Endothelial cell of umbilical vein (primary cell): Measurements from ENCODE around the gene SCYL3. TPM values are rescaled to one million over a fixed set of nuclear protein-coding genes. Genes with fewer than 3 reads are reported as not detected.

Source experiments
- BruUV-seq: library from RNA; stranded (reverse); fragments of 400-500 nt; replicated peaks from 2 replicates; lab custom pipeline; 2021; lab: Mats Ljungman, UMichigan
- CTCF ChIA-PET: fragments of 300-600, 350-600 bp; sonication (Branson Sonifier 250); formaldehyde crosslinking; loops from one replicate; lab custom pipeline; 2021; ENCODE audit warnings: antibody characterized with exemption, inconsistent platforms; lab: Charles Lee
- POLR2A ChIA-PET: fragments of 300-600, 350-600 bp; sonication (Branson Sonifier 250); formaldehyde crosslinking; loops from one replicate; lab custom pipeline; 2021; ENCODE audit warnings: antibody characterized with exemption, inconsistent platforms; lab: Charles Lee
- DNase-seq: peaks from one replicate; pipeline ENCODE4 v3.0.0-alpha.2; 2011; ENCODE audit warnings: low read depth, low spot score
- FAIRE-seq: peaks from 2 replicates; lab custom pipeline; 2011; peaks lifted over from hg19 to GRCh38; lab: Jason Lieb, UNC
- H2AFZ ChIP-seq: 2 replicates; pipeline ENCODE4 v1.6.0; 2012; ENCODE audit warnings: low read depth, low read length, control low read depth, inconsistent platforms
- H3K27ac ChIP-seq: 2 replicates; pipeline ENCODE4 v1.5.1; 2011; ENCODE audit warnings: low read depth, mild to moderate bottlenecking, control low read depth, low read length, moderate library complexity; ENCODE audit not compliant: insufficient read depth
- H3K27me3 ChIP-seq, 2 experiments: 2 replicates each; pipeline versions ENCODE4 v1.6.0 to v1.6.1; 2011; ENCODE audit warnings: low read length in 2 of 2, mixed read lengths in 1 of 2; ENCODE audit not compliant: control insufficient read depth in 2 of 2, insufficient read depth in 2 of 2
- H3K36me3 ChIP-seq, 2 experiments: 2 replicates in 1 of 2; 3 replicates in 1 of 2; pipeline ENCODE4 v1.5.1; 2011; ENCODE audit warnings: low read length in 2 of 2, mild to moderate bottlenecking in 1 of 2, moderate library complexity in 1 of 2; ENCODE audit not compliant: control insufficient read depth in 2 of 2, insufficient read depth in 2 of 2; ENCODE audit errors: extremely low read depth in 1 of 2
- H3K4me1 ChIP-seq: 3 replicates; pipeline ENCODE4 v1.5.1; 2011; ENCODE audit warnings: mild to moderate bottlenecking, low read length; ENCODE audit not compliant: control insufficient read depth, insufficient read depth; ENCODE audit errors: extremely low read depth
- H3K4me2 ChIP-seq: 2 replicates; pipeline ENCODE4 v1.6.1; 2011; ENCODE audit warnings: low read length, control low read depth, mixed read lengths; ENCODE audit not compliant: insufficient read depth
- H3K4me3 ChIP-seq, 3 experiments: fragments of 200-600 bp in 1 of 3; sonication (generic), shearing (Covaris generic) in 1 of 3; replicated peaks in 1 of 3; 2 replicates each; pipeline ENCODE4 v1.5.1; 2011 to 2016; ENCODE audit warnings: control low read depth in 3 of 3, low read length in 3 of 3, mild to moderate bottlenecking in 2 of 3, inconsistent platforms in 1 of 3, low read depth in 1 of 3, moderate library complexity in 1 of 3; ENCODE audit not compliant: insufficient read depth in 1 of 3
- H3K79me2 ChIP-seq: 2 replicates; pipeline ENCODE4 v1.6.0; 2012; ENCODE audit warnings: low read length, inconsistent platforms; ENCODE audit not compliant: control insufficient read depth, insufficient read depth
- H3K9ac ChIP-seq: replicated peaks from 2 replicates; pipeline ENCODE3; 2011; ENCODE audit warnings: low read length, control low read depth; ENCODE audit not compliant: insufficient read depth; ENCODE audit errors: extremely low read depth
- H3K9me1 ChIP-seq: replicated peaks from 3 replicates; pipeline ENCODE4 v1.6.0; 2011; ENCODE audit warnings: mild to moderate bottlenecking, low read length; ENCODE audit not compliant: control insufficient read depth, insufficient read depth; ENCODE audit errors: extremely low read depth
- H3K9me3 ChIP-seq: replicated peaks from 2 replicates; pipeline ENCODE4 v1.5.1; 2012; ENCODE audit warnings: low read length, inconsistent platforms; ENCODE audit not compliant: control insufficient read depth, insufficient read depth
- H4K20me1 ChIP-seq: replicated peaks from 2 replicates; pipeline ENCODE3; 2011; ENCODE audit warnings: mild to moderate bottlenecking, low read length; ENCODE audit not compliant: control insufficient read depth, insufficient read depth; ENCODE audit errors: extremely low read depth
- CTCF ChIP-seq, 2 donors: IDR thresholded peaks; 1 replicate in 1 of 2; 2 replicates in 1 of 2; pipeline ENCODE4 v1.5.1; 2011; ENCODE audit warnings: low read length in 2 of 2, mild to moderate bottlenecking in 2 of 2, moderate library complexity in 2 of 2, control low read depth in 1 of 2, inconsistent platforms in 1 of 2, low read depth in 1 of 2; ENCODE audit not compliant: insufficient read depth in 1 of 2; ENCODE audit errors: extremely low read depth in 1 of 2
- EZH2 ChIP-seq: IDR thresholded peaks from 2 replicates; pipeline ENCODE4 v1.6.1; 2012; ENCODE audit warnings: borderline replicate concordance, low read depth, mild to moderate bottlenecking, moderate library complexity, low read length, inconsistent platforms; ENCODE audit not compliant: severe bottlenecking
- FOS ChIP-seq: IDR thresholded peaks from 2 replicates; pipeline ENCODE4 v1.6.1; 2011; ENCODE audit warnings: mild to moderate bottlenecking, low read length, moderate library complexity, borderline replicate concordance; ENCODE audit not compliant: insufficient read depth
- GATA2 ChIP-seq: IDR thresholded peaks from 2 replicates; pipeline ENCODE4 v1.7.0; 2011; ENCODE audit warnings: low read depth, mild to moderate bottlenecking, moderate library complexity, mixed read lengths, low read length; ENCODE audit not compliant: insufficient read length, insufficient read depth
- JUN ChIP-seq: IDR thresholded peaks from 2 replicates; pipeline ENCODE4 v1.6.1; 2011; ENCODE audit warnings: borderline replicate concordance, low read depth; ENCODE audit not compliant: insufficient read length, insufficient read depth
- MYC ChIP-seq: IDR thresholded peaks from one replicate; pipeline ENCODE4 v1.6.1; 2011; ENCODE audit warnings: mild to moderate bottlenecking, low read depth, low read length
- POLR2A ChIP-seq: IDR thresholded peaks from 2 replicates; pipeline ENCODE4 v1.6.1; 2012; ENCODE audit warnings: low read depth, mild to moderate bottlenecking, control low read depth, low read length
- POLR2AphosphoS5 ChIP-seq: IDR thresholded peaks from 2 replicates; pipeline ENCODE4 v1.6.1; 2012; ENCODE audit warnings: low read depth, mild to moderate bottlenecking, control low read depth, low read length, moderate library complexity; ENCODE audit not compliant: insufficient read depth
- dilution Hi-C: fragments of 300-500 bp; cut with MboI; formaldehyde crosslinking; loops from one replicate; pipeline ENCODE4 v1.15.0; 2019; ENCODE audit warnings: low sequenced_read_pairs; ENCODE audit not compliant: extremely low pct_ligation_motif_present
- intact Hi-C: fragments of 100-400 bp; cut with micrococcal nuclease; formaldehyde crosslinking; loops from one replicate; pipeline ENCODE4 v1.10.0; 2022
- polyA plus RNA-seq, 4 experiments: library from polyadenylated mRNA; depleted of rRNA in 3 of 4; stranded (reverse) in 3 of 4; unstranded in 1 of 4; fragments of >200 nt; gene quantifications; 2 replicates each; pipeline versions ENCODE4 v1.2.1 to v1.2.3, GENCODE V29; 2011 to 2012; ENCODE audit warnings: missing spikeins in 1 of 4
- total RNA-seq: library from RNA; stranded (reverse); gene quantifications from 2 replicates; pipeline ENCODE4 v1.2.3, GENCODE V29; 2021
- TF ChIP-seq, protein P1 (sequence below): IDR thresholded peaks from 2 replicates; pipeline ENCODE4 v1.6.1; 2011; ENCODE audit not compliant: insufficient read depth, insufficient read length

SCYL3 gene
- total and polyA plus RNA-seq, 2 donors (not counting 3 experiments of a cell fraction or from before 2014, with no cell fraction given): 3.3 to 6.2 TPM

GRCh38 chr1:169874229-169874628 lies 19.5 kb downstream of the SCYL3 start:
- no peaks in the 10 kb centered on the region for H3K9me3 ChIP-seq
- H3K9ac ChIP-seq: no peak overlapping the region
- no peaks in the 10 kb centered on the region for H3K79me2 ChIP-seq
- no peaks in the 10 kb centered on the region for H4K20me1 ChIP-seq
- H3K4me3 ChIP-seq: no peak overlapping the region
- intact Hi-C loops: no loop called here
- BruUV-seq: no TSS peak
- no peak overlapping the region for H2AFZ ChIP-seq
- dilution Hi-C loops: no loop called here
- no peaks in the 10 kb centered on the region for H3K4me1 ChIP-seq
- H3K27ac ChIP-seq: no peak overlapping the region
- DNase-seq (no peak), FAIRE-seq (no peak)
- ChIA-PET POLR2A (no interaction called here), CTCF (no interaction called here)
- H3K27me3 ChIP-seq: no peaks in the 10 kb centered on the region
- TF ChIP-seq POLR2AphosphoS5 (no peak), CTCF (IDR thresholded peaks at IDR 0.05; ENCODE audit: extremely low read depth in 1 of 2, insufficient read depth in 1 of 2, low read depth in 1 of 2, low read length in 2 of 2) (no peak)
- peaks cover 13 to 17% of the 10 kb centered on the region in 2 experiments for H3K36me3 ChIP-seq
- H3K9me1 ChIP-seq: no peaks in the 10 kb centered on the region
- H3K4me2 ChIP-seq: no peak overlapping the region

DNA sequence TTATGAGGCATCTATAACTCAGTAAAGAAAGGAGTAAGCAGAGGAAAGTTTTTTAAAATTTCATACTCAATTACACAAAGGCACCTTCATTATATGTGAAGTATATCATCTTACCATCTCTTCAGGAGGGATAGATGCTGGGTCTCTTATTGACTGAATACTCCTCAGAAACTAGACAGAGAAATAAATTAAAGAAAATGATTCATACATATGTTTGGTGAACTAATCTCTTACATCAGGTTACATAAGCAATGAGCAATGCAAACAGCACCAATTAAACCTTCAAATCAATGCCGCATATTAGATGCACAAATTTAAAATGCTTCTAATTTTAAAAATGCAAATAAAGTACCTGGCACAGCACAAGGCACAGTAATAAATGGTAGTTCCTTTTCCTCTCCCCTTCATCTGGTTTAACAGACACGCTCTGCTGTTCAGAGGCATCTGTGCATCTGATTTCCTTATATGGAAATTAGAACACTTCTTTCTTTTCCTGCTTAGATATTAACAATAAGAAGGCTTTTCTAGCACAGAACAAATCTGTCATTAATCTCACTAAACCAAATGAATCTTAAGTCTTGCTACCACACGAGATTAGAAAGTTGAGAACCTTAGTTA lies 20.0 kb downstream of the SCYL3 start:
- no peak overlapping the region for H3K4me2 ChIP-seq
- intact Hi-C loops: no loop called here
- H3K9ac ChIP-seq: no peak overlapping the region
- CTCF ChIA-PET: no interaction called here
- no peaks in the 10 kb centered on the region for H3K27me3 ChIP-seq
- no peaks in the 10 kb centered on the region for H3K4me1 ChIP-seq
- H2AFZ ChIP-seq: no peak overlapping the region
- TF ChIP-seq CTCF (IDR thresholded peaks at IDR 0.05; ENCODE audit: extremely low read depth in 1 of 2, insufficient read depth in 1 of 2, low read depth in 1 of 2, low read length in 2 of 2) (no peak), JUN (no peak), MYC (no peak), FOS (no peak), GATA2 (no peak), EZH2 (no peak), POLR2AphosphoS5 (no peak), POLR2A (no peak)
- TF ChIP-seq, protein P1, sequence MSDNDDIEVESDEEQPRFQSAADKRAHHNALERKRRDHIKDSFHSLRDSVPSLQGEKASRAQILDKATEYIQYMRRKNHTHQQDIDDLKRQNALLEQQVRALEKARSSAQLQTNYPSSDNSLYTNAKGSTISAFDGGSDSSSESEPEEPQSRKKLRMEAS: no peak
- no peaks in the 10 kb centered on the region for H3K9me1 ChIP-seq
- no peaks in the 10 kb centered on the region for H3K79me2 ChIP-seq
- dilution Hi-C loops: no loop called here
- POLR2A ChIA-PET: no interaction called here
- DNase-seq: no peak
- H3K36me3 ChIP-seq: peaks cover 13 to 21% of the 10 kb centered on the region in 2 experiments
- no peak overlapping the region for H3K27ac ChIP-seq
- BruUV-seq: no TSS peak
- H3K9me3 ChIP-seq: no peaks in the 10 kb centered on the region
- FAIRE-seq: no peak
- H4K20me1 ChIP-seq: no peaks in the 10 kb centered on the region
- H3K4me3 ChIP-seq: no peak overlapping the region
